ENCODE data around the gene ZNF341. TPM values are rescaled to one million over a fixed set of nuclear protein-coding genes. Genes with fewer than 3 reads are reported as not detected.

ZNF341 gene
- total and polyA plus RNA-seq, 3 donors from 2014 or later = 5.5 to 8.7 (median 7.0) TPM

- no peaks in the 10 kb centered on the region for H3K27me3 ChIP-seq
- H3K4me3 ChIP-seq = no peak overlapping the region
- intact Hi-C loops (cut with DNase I; ENCODE audit: low total_unique reads) = no loop called here
- DNase-seq = no peak
- H3K27ac ChIP-seq = no peak overlapping the region
- H3K9me3 ChIP-seq = no peaks in the 10 kb centered on the region
- 89 to 92% methylated on average over 1 of the region's 1 CpG for WGBS, 2 donors
- TF ChIP-seq, protein P1, sequence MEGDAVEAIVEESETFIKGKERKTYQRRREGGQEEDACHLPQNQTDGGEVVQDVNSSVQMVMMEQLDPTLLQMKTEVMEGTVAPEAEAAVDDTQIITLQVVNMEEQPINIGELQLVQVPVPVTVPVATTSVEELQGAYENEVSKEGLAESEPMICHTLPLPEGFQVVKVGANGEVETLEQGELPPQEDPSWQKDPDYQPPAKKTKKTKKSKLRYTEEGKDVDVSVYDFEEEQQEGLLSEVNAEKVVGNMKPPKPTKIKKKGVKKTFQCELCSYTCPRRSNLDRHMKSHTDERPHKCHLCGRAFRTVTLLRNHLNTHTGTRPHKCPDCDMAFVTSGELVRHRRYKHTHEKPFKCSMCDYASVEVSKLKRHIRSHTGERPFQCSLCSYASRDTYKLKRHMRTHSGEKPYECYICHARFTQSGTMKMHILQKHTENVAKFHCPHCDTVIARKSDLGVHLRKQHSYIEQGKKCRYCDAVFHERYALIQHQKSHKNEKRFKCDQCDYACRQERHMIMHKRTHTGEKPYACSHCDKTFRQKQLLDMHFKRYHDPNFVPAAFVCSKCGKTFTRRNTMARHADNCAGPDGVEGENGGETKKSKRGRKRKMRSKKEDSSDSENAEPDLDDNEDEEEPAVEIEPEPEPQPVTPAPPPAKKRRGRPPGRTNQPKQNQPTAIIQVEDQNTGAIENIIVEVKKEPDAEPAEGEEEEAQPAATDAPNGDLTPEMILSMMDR (IDR thresholded peaks at IDR 0.05) = no peak
- TF ChIP-seq POLR2A (IDR thresholded peaks at IDR 0.05) = no peak
- H3K36me3 ChIP-seq (ENCODE audit: low read depth, missing control alignments) = no peaks in the 10 kb centered on the region
- peaks cover 15% of the 10 kb centered on the region for H3K4me1 ChIP-seq
Observed at GRCh38 chr20:33689493-33689892, 42.3 kb upstream of the ZNF341 start.

DNA sequence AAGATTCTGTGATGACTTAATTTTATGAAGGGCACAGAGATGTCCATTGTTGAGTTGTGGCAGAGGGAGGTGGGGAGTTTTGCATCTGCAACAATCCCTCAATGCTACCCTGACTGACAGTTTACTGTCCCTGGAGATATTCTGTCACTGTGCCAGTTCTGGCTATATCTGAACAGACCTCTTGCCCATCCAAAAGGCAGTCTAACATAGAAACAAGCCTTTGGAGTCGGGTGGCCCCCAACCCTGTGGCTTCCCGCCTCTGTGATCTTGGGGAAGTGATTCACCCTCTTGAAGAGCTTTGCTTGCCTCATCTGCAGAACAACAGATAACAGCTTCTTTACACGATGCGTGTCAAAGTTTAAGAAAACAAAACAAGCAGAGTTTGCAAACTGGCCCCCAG lies 41.8 kb upstream of the ZNF341 start:
- no peak for TF ChIP-seq POLR2A (IDR thresholded peaks at IDR 0.05)
- TF ChIP-seq, protein P1 (IDR thresholded peaks at IDR 0.05) = no peak
- intact Hi-C loops (cut with DNase I; ENCODE audit: low total_unique reads) = no loop called here
- no peak for DNase-seq
- 33 to 63% methylated on average over 4 of the region's 4 CpGs for WGBS, 2 donors
- Histone ChIP-seq H3K4me3 (no peak overlapping the region), H3K27me3 (no peaks in the 10 kb centered on the region), H3K4me1 (peaks cover 13% of the 10 kb centered on the region), H3K36me3 (ENCODE audit: low read depth, missing control alignments) (no peaks in the 10 kb centered on the region), H3K9me3 (no peaks in the 10 kb centered on the region), H3K27ac (no peak overlapping the region)

DNA sequence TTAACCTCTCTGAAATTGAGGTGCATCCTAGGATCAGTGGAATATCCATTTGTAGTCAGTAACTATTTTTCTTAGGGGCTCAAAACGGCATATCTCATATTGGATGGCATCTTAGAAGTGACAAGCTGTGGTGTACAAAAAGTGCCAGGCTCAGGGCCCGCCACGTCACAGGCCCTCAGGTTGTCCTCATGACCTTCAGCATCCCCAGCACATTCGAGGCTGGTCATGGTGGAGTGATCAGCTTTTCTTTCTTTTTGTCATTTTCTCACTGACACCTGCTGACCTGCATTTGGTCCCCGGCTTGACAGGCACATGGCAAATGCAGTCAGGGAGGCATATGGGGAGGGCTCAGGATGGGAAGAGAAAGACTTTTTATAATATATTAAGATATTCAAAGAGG lies 38.5 kb upstream of the ZNF341 start:
- H3K4me1 ChIP-seq = peaks cover 8% of the 10 kb centered on the region
- no peaks in the 10 kb centered on the region for H3K36me3 ChIP-seq (ENCODE audit: low read depth, missing control alignments)
- H3K9me3 ChIP-seq = no peaks in the 10 kb centered on the region
- TF ChIP-seq, protein P1 (IDR thresholded peaks at IDR 0.05) = no peak
- TF ChIP-seq POLR2A (IDR thresholded peaks at IDR 0.05) = no peak
- 73 to 74% methylated on average over 5 of the region's 5 CpGs for WGBS, 2 donors
- DNase-seq = no peak
- H3K27ac ChIP-seq = peak overlapping the region in 1 of 2 donors; percentile 56
- intact Hi-C loops (cut with DNase I; ENCODE audit: low total_unique reads) = no loop called here
- no peak overlapping the region for H3K4me3 ChIP-seq
- no peaks in the 10 kb centered on the region for H3K27me3 ChIP-seq

GRCh38 chr20:33693741-33694638 lies 37.8 kb upstream of the ZNF341 start:
- H3K9me3 ChIP-seq = no peaks in the 10 kb centered on the region
- WGBS, 2 donors = 64 to 65% methylated on average over 17 of the region's 17 CpGs
- H3K27me3 ChIP-seq = no peaks in the 10 kb centered on the region
- peak; percentile 74 for DNase-seq
- H3K36me3 ChIP-seq (ENCODE audit: low read depth, missing control alignments) = no peaks in the 10 kb centered on the region
- intact Hi-C loops (cut with DNase I; ENCODE audit: low total_unique reads) = no loop called here
- H3K27ac ChIP-seq = peak overlapping the region in 1 of 2 donors; percentile 56
- peaks cover 8% of the 10 kb centered on the region for H3K4me1 ChIP-seq
- TF ChIP-seq, protein P1 (IDR thresholded peaks at IDR 0.05) = no peak
- H3K4me3 ChIP-seq = no peak overlapping the region

DNA sequence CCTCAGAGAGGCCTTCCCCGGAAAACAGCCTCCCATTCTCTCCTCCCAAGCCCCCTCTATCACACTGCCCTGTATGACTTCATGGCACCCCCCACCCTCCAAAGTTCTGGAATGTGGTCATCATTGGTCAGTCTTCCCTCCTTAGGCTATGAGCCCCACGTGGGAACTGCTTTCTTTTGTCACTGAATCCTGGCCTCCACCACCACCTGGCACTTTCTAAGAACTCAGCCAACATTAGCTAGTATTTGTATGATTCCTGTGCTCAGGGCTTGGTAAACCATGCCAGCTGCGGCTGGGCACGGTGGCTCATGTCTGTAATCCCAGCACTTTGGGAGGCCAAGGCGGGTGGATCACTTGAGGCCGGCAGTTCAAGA lies 37.2 kb upstream of the ZNF341 start:
- H3K4me3 ChIP-seq = no peak overlapping the region
- WGBS, 2 donors = 79 to 88% methylated on average over 6 of the region's 6 CpGs
- H3K9me3 ChIP-seq = no peaks in the 10 kb centered on the region
- no peak overlapping the region for H3K27ac ChIP-seq
- H3K27me3 ChIP-seq = no peaks in the 10 kb centered on the region
- intact Hi-C loops (cut with DNase I; ENCODE audit: low total_unique reads) = no loop called here
- H3K4me1 ChIP-seq = peaks cover 8% of the 10 kb centered on the region
- no peak for DNase-seq
- no peaks in the 10 kb centered on the region for H3K36me3 ChIP-seq (ENCODE audit: low read depth, missing control alignments)
- TF ChIP-seq, protein P1 (IDR thresholded peaks at IDR 0.05) = no peak
- no peak for TF ChIP-seq POLR2A (IDR thresholded peaks at IDR 0.05)
